CD4-positive, alpha-beta T cell treated with Interleukin-6 for 4 hours (primary cell): ENCODE results near the gene IL34.

ENCODE experiments used
- DNase-seq: peaks from one replicate; pipeline ENCODE4 v3.0.0-alpha.2; 2020; ENCODE audit warnings: mixed read lengths

IL34 gene

DNA sequence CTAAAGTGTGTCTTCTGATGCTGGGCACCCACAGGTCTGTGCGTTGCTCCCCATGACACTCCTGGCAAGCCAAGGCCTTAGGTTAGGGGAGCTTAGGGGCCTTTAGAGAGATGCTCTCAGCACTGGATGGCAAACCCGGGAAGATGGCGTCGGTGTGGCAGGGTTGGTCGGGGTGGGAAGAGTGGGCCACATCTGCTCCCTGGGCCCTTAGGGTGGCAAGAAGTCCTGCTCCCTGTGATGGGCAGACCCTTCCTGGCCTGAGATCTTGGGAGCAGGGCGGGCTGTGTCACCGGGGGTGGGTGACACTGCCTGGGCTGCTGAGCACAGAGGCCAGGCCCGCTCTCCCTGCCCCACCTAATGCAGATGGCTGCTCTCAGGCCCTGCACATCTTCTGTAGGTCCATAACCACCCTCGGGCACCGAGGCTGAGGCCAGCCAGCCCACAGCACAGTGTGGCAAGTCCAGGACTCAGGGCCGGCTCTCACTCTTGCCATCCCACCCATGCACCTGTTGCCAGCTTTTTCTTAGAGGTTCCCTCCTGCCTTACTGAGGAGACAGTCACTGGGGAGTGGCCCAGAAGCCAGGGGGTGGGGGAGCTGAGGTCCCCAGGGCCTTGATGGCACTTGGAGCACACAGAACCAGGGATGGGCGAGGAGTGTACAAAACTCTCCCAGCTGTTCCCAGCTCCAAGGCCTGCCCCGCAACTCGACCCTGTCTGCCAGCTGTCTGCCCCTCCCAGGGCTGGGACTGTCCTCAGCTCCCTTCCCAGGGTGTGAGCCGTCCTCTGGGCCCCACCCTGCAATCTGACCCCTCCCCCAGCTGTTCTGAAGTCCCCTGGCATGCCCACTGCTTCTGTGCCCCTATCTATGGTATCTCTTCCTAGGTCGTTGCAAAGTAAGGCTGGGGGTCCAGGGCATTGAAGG lies 43.9 kb downstream of the IL34 start:
- DNase-seq = no peak

DNA sequence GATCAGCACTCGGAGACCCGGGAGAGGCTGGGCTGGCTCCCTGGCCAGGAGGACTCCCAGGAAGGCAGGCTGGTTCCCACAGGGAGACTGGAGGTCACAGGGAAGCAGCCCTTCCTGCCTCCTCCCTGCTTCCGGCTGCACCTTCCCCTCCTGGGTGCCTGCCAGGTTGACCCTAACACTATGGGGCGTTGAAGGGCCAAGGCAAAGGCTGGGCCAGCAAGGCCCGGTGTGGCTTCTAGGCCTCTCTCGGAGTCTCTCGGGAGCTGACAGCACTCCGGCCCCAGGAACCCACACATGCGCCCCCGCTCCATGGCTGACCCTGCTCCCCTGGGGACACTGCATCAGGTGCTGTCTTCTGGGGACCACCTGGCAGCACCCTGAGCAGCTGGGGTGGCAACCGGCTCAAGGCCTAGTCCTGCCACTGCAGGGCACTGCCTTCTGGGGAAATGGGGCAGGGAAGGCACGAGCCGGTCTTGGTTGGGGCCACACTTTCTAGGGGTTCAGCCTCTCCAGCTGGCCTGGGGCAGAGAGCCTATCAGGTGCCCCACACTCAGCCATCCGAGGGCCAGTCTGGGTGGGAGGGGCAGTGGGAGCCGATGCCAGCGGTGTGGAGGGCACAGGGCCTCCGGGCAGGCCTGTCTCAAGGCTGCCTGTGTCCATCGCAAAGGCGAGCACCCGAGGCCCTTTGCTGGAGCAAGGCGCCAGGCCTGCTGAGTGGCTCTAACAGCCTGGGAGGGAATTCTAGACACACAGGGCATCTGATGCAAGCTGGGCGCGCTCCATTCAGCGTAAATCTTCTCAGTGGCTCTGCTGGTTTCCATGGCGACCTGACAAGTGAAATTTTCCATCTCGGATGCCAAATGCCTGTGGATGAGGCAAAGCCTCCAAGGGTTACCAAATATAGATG lies 45.1 kb downstream of the IL34 start:
- DNase-seq = no peak

- DNase-seq = no peak
These were observed 45.9 kb downstream of the IL34 start for GRCh38 chr16:70692130-70692872.

- no peak for DNase-seq
These were observed 46.7 kb downstream of the IL34 start for GRCh38 chr16:70692873-70693671.

DNA sequence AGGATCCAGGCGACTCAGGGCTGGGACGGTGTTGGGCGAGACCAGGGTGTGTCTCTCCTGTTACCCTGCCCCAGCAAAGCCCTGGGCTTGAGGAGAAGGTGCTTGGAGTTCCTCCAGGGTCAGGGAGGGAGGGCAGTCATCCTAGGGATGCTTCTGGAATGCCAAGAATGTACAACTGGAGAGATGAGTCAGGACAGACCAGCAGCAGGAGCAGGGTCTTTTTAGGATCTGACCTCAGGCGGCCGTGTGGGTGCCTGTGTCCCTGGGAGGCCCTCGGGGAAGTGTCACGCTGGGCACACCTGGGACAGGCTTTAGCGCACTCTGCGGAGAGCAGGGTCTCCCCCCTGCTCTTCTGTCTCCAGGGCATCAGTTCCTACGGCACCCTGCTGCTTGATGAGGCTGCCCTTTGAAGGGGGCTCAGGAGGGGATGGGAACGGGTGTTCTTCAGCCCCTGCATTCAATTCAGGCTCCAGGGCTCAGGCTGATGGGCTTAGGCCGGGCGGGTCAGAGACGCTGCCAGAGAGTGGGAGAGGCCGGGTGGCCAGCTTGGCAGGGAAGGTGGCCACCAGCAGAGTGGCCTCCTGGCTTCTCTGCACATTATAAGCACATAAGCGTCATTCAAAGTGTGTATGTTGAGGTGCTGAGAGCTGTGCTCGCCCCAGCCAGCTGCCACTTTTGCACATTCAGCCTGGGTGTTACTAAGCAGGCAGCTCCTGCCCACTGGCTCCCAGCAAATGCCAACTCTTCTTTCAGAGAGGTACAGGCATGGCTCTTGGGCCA lies 47.9 kb downstream of the IL34 start:
- no peak for DNase-seq

GRCh38 chr16:70694868-70695218 lies 48.5 kb downstream of the IL34 start:
- no peak for DNase-seq

DNA sequence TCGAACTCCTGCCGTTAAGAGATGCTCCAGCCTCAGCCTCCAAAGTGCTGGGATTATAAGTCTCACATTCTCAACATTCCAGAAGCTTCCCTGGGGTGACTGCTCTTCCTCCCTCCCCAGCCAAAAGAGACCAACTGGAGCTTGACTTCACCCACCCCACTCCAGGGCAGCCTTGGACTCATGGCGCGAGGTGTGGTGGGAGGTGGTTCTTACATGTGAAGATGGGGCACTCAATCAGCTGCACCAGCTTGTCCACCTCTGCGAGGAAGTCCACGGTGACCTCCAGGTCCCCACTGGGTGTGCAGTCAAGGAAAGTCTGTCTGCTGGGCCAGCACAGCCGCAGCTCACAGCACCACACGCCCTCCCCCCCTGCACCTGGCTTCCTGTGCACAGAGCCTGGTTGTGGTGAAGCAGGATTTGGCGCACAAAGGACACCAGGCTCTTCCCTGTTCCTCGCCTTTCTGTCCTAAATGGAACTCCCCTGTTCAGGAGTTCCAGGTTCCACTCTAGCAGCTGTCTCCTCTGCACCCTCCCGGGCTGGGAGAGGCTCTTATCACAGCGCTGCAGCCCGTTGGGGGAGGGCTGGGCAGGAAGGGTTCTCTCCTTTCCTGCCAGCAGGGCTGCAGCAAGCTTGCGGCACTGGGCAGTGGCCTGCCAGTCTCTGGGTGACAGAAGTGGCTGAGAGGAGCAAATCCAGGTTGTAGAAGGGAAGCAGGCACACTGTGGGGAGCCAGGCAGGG lies 49.1 kb downstream of the IL34 start:
- DNase-seq = peak; percentile 18

- no peak for DNase-seq
These were observed 50.0 kb downstream of the IL34 start for GRCh38 chr16:70696355-70696754.

DNA sequence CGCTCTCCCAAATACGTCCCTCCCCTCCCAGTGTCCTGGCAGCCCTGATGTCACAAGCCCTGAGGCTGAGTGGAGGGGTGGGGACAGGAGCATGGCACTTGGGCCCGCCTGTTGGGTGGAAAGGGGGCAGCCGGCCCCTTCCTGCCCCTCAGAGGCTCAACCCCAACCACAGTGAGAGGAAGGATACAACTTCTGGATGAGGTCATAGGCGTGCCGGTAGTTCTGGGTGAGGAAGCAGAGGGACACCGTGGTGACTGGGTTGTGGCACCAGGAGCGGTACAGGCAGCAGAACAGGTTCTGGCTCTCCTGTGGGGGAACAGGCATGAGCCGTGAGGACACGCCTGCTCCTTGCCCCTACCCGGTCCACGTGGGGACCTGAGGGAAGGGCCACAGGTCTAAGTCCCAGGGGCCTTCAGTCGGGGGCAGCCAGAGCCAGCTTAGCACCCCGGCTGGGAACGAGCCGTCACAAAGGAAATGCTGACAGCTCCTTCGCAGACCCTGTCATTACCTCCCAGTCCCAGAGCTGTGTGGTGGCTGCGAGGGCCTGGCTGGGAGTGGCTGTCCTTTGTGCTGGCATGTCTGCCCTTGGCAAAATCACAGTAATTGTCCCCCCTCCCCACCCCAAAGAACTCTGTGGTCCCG lies 50.7 kb downstream of the IL34 start:
- DNase-seq = no peak

DNA sequence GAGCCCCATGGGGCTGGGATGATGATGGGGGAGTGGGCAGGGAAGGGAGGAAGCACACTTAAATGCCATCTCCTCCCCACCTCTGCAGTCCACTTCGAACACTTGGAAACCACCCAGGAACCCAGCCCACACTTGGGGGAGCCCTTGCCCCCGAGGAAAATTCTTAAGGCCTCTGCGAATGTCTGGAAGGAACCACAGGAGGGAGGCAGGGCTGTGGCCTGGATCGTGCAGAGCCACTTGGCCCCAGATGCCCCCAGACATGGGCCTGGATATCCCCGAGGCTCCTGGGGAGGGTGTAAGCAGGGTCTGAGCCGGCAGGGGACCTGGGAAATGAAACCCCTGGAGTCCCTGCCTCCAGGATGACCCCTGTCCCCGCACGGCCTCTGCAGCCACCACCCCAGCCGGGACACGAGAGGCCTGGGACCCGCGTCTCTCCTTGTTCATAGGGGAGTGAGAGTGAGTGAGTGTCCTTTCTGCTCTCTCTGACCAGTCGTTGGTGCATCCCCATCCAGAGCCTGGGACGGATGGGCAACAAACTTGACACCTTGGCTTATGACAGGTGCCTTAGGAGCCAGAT lies 51.3 kb downstream of the IL34 start:
- DNase-seq = no peak

GRCh38 chr16:70698901-70699300 lies 52.5 kb downstream of the IL34 start:
- DNase-seq = no peak

DNA sequence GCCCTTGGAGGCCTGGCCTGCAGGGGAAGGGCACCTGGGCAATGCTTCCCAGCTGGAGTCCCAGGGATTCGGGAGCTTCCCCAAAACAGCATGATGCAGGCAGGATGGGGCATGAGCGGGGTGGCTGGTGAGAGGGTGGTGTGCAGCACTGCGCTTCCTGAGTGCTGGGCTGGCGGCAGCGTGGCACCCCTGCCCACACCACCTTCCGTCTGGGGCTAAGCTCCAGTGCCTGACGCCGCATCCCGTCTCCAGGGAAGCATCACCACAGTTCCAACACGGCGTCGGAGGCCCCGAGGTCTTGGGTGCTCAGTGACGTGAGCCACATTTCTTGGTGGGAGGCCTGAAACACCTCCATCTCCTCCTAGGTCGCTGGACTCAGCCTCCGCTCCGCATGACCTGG lies 53.3 kb downstream of the IL34 start:
- DNase-seq = no peak

DNA sequence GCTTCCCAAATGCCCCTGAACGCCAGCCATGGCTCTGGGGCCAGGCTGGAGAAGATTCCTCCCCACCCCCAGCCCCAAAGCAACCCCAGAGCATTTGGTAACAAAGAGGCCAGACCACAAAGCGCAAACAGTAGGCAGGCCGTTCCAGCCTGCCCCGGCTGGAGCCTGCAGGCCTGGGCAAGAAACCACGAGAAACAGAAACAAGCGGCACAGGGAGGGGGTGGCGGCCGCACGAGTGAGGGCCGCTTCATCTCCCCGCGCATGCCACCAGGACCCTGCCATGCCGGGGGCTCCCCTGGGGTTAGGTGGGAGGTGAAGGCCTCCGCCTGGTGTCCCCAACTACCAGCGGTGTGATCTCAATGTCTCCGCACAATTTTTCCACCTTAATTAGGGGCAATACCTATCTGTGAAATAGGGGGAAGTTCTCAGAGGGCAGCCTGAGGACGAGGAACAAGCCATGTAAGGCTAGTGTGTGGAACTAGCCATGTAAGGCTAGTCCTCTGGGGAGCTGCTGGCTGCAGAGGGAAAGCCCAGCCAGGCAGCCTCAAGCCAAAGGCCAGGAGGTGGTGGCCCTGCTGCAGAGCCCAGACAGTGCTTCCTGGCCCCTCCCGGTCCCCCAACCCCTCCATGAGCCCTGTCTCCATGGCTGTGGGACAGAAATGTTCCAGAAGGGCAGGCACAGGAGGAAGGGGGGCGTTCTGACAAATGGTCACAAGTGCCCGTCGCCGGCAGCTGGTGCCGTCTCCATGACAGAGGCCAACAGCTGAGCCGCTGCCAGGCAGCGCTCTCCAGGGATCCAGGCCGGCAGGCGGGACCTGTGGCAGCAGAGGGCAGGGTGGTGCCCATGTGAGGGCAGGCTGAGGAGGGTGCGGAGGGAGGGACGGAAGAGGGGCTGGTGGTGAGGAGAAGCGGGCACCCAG lies 54.0 kb downstream of the IL34 start:
- no peak for DNase-seq

- no peak for DNase-seq
These were observed 54.7 kb downstream of the IL34 start for GRCh38 chr16:70701036-70701435.

DNA sequence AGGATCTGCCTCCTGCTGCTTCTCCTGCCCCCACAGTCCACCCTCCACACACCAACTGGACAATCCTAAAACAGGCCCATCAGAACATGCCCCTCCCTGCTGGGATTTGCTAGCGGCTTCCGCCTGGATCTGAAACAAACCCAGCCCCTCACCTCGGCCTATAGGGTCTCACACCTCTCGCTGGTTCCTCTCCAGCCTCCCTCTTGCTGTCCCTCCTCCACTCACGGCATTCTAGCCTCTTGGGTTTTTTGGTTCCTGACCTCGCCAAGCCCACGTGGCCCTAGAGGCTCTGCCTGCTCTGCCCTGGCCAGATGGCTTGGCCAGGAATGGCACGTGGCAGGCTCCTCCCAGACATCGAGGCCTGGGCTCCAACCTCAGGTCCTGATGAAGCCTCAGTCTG lies 55.2 kb downstream of the IL34 start:
- no peak for DNase-seq

GRCh38 chr16:70701998-70702397 lies 55.6 kb downstream of the IL34 start:
- DNase-seq = no peak

DNA sequence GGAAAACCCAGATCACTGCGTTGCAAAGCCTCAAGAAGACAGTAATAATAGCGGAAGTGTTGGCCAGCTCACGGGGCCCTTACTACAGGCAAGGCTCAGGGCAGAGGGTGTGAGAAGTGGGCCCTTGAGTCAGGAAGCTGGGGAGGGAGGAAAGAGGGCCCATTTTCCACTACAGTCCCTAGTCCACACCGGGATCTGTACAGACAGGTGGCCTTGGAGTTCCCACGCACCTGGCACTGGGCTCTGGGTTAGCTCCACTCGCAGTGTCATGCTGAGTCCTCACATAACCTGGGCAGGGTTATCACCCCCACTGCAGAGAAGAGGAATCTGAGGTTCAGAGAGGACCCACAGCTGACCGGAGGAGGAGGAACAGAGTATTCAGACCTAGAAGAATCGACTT lies 56.3 kb downstream of the IL34 start:
- DNase-seq = no peak

DNA sequence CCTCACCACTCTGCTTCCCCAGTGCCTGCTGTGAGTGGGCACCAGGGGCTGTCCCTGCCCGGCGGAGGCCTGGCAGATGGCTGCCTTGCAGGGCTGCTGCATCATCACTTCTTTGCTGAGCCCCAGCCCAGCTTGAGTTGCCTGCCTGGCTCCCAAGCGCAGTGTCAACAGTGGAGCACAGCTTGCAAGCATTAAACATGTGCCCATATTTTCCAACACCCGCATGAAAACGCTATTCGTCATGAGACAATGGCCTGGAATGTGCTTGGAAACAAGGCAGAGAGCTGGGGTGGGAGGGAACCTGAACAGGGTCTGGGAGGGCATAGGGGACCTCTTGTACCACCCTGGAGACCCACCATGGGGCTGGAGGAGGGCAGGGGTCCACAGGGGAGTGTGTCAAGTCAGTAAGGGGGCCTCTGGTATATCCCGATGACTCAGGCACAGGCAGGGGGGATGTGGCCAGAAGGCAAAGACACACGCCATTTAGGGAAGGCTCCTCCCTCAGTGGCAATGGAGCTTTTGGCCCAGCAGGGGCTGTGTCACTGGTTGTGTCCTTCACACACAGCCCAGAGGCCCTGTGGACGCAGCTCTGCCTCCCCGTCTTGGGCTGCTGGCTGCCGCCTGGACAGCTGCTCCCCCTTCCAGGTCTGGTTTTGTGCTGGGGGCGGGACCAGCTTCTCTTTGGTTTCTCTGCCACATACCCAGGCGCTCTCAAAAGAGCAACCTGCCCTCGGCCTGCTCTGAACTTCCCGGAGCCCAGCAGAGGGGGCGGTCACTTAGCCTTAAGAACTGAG lies 56.9 kb downstream of the IL34 start:
- no peak for DNase-seq
